ENCODE data around the gene SPPL2B.

- TF ChIP-seq SIN3A (IDR thresholded peaks at IDR 0.05; ENCODE audit: borderline replicate concordance in 2 of 2, control insufficient read depth in 1 of 2, low read depth in 2 of 2, low read length in 2 of 2) (no peak), CTCF (IDR thresholded peaks at IDR 0.05 in 2 of 3, conservative IDR thresholded peaks at IDR 0.05 in 1 of 3; ENCODE audit: insufficient read depth in 2 of 3, low read depth in 1 of 3, low read length in 3 of 3) (no peak), NELFE (IDR thresholded peaks at IDR 0.05; ENCODE audit: insufficient read depth, insufficient read length) (no peak), ZBTB7A (IDR thresholded peaks at IDR 0.05; ENCODE audit: borderline replicate concordance, control insufficient read depth, low read depth, low read length) (no peak)
Observed at GRCh38 chr19:2343289-2343982, 15.0 kb downstream of the SPPL2B start.

All from K562 (cell line).